ENCODE data around the gene PLK3.
"Not testable (repeated sequence)": the region's sequence is repeated elsewhere in the genome, so short reads cannot be mapped to it uniquely, and the experiment has no call there.

The PLK3 gene

GRCh38 chr1:44829506-44830384 lies 29.6 kb downstream of the PLK3 start:
- no peak for DNase-seq

GRCh38 chr1:44830900-44831304 lies 30.7 kb downstream of the PLK3 start:
- no peak for DNase-seq

- DNase-seq: no peak
These were observed 31.3 kb downstream of the PLK3 start for GRCh38 chr1:44831516-44831915.

- DNase-seq: no peak
These were observed 32.0 kb downstream of the PLK3 start for GRCh38 chr1:44832056-44832705.

- no peak for DNase-seq
These were observed 34.2 kb downstream of the PLK3 start for GRCh38 chr1:44834328-44834727.

GRCh38 chr1:44835738-44836675 lies 35.8 kb downstream of the PLK3 start:
- DNase-seq: peak; percentile 76

- DNase-seq: not testable (repeated sequence)
These were observed 38.1 kb downstream of the PLK3 start for GRCh38 chr1:44838294-44838693.

GRCh38 chr1:44839576-44839975 lies 39.4 kb downstream of the PLK3 start:
- no peak for DNase-seq

- DNase-seq: no peak
These were observed 42.3 kb downstream of the PLK3 start for GRCh38 chr1:44842486-44842861.

- no peak for DNase-seq
These were observed 42.9 kb downstream of the PLK3 start, which contains the start of gene PTCH2 for GRCh38 chr1:44842862-44843655. Gene PTCH2 (minus strand): TSS chr1:44843253. CDS start chr1:44842932, 321 bp downstream.

GRCh38 chr1:44846985-44847384 lies 46.8 kb downstream of the PLK3 start:
- DNase-seq: no peak

GRCh38 chr1:44847845-44848244 lies 47.7 kb downstream of the PLK3 start:
- DNase-seq: no peak

- DNase-seq: no peak
These were observed 48.4 kb downstream of the PLK3 start for GRCh38 chr1:44848456-44849181.

GRCh38 chr1:44849575-44850132 lies 49.5 kb downstream of the PLK3 start:
- DNase-seq: no peak

- DNase-seq: no peak
These were observed 51.1 kb downstream of the PLK3 start for GRCh38 chr1:44851308-44851707.

GRCh38 chr1:44853201-44853600 lies 53.0 kb downstream of the PLK3 start:
- DNase-seq: no peak

- DNase-seq: no peak
These were observed 54.8 kb downstream of the PLK3 start for GRCh38 chr1:44854970-44855369.
